Neural cell (in vitro differentiated cells): ENCODE measurements around the gene COL17A1. TPM values are rescaled to one million over a fixed set of nuclear protein-coding genes. Genes with fewer than 3 reads are reported as not detected.

Experiments used
- H2AFZ ChIP-seq: fragments of 200-600, 300-800 bp; sonication (generic), shearing (Covaris generic); 2 replicates; pipeline ENCODE4 v1.6.0; 2014; ENCODE audit warnings: low read depth, mild to moderate bottlenecking, antibody characterized with exemption, low read length, moderate library complexity
- H3F3A ChIP-seq: fragments of 200-600 bp; shearing (Covaris generic); 2 replicates; pipeline ENCODE4 v1.6.1; 2016; ENCODE audit warnings: mild to moderate bottlenecking, moderate library complexity, mixed read lengths, antibody characterized with exemption, low read length; ENCODE audit not compliant: insufficient read depth, poor library complexity, severe bottlenecking
- H3K27ac ChIP-seq: fragments of 200-600, 300-800 bp; sonication (generic), shearing (Covaris generic); 2 replicates; pipeline ENCODE4 v1.5.1; 2014; ENCODE audit warnings: mild to moderate bottlenecking, low read length, moderate library complexity
- H3K27me3 ChIP-seq: fragments of 300-800, 200-600 bp; sonication (generic), shearing (Covaris generic); 2 replicates; pipeline ENCODE4 v1.6.0; 2014; ENCODE audit warnings: mild to moderate bottlenecking, low read depth, low read length, moderate library complexity; ENCODE audit not compliant: insufficient read depth
- H3K36me3 ChIP-seq: fragments of 300-800, 200-600 bp; sonication (generic), shearing (Covaris generic); 2 replicates; pipeline ENCODE4 v1.5.1; 2014; ENCODE audit warnings: mild to moderate bottlenecking, antibody characterized with exemption, low read length, moderate library complexity; ENCODE audit not compliant: insufficient read depth
- H3K4me2 ChIP-seq: fragments of 300-800, 200-600 bp; sonication (generic), shearing (Covaris generic); 2 replicates; pipeline ENCODE4 v1.6.0; 2014; ENCODE audit warnings: mild to moderate bottlenecking, low read length
- H3K4me3 ChIP-seq: fragments of 300-800, 200-600 bp; sonication (generic), shearing (Covaris generic); 2 replicates; pipeline ENCODE4 v1.5.1; 2014; ENCODE audit warnings: mild to moderate bottlenecking, low read length, moderate library complexity
- H3K79me2 ChIP-seq: fragments of 200-600 bp; shearing (Covaris generic); replicated peaks from 2 replicates; pipeline ENCODE4 v1.6.0; 2014; ENCODE audit warnings: mild to moderate bottlenecking, low read length, moderate library complexity; ENCODE audit not compliant: insufficient read depth
- H3K9ac ChIP-seq: fragments of 300-800, 200-600 bp; sonication (generic), shearing (Covaris generic); 2 replicates; pipeline ENCODE4 v1.6.1; 2016; ENCODE audit warnings: mild to moderate bottlenecking, low read length, mixed read lengths
- H3K9me2 ChIP-seq: fragments of 200-600 bp; shearing (Covaris generic); 2 replicates; pipeline ENCODE4 v1.6.1; 2016; ENCODE audit warnings: mild to moderate bottlenecking, low read length, mixed read lengths; ENCODE audit not compliant: insufficient read depth
- H3K9me3 ChIP-seq: fragments of 200-600, 300-800 bp; sonication (generic), shearing (Covaris generic); 2 replicates; pipeline ENCODE4 v1.6.1; 2016; ENCODE audit warnings: mild to moderate bottlenecking, mixed run types, low read length, moderate library complexity, mixed read lengths
- H4K20me1 ChIP-seq: fragments of 200-600 bp; shearing (Covaris generic); 2 replicates; pipeline ENCODE4 v1.6.1; 2016; ENCODE audit warnings: mild to moderate bottlenecking, mixed run types; ENCODE audit not compliant: insufficient read depth
- CTCF ChIP-seq: fragments of 450-650 bp; IDR thresholded peaks from 2 replicates; pipeline ENCODE4 v1.5.1; 2014; ENCODE audit warnings: antibody characterized with exemption, mild to moderate bottlenecking, moderate library complexity; ENCODE audit not compliant: poor library complexity, severe bottlenecking
- EP300 ChIP-seq: fragments of 450-650 bp; conservative IDR thresholded peaks from 2 replicates; pipeline ENCODE4 v1.6.1; 2014; ENCODE audit warnings: antibody characterized with exemption, mild to moderate bottlenecking, moderate library complexity; ENCODE audit not compliant: poor library complexity, severe bottlenecking
- EZH2 ChIP-seq: fragments of 200-600, 300-800 bp; shearing (Covaris generic), sonication (generic); IDR thresholded peaks from 2 replicates; pipeline ENCODE4 v1.6.1; 2014; ENCODE audit warnings: antibody characterized with exemption, low read length, borderline replicate concordance, mild to moderate bottlenecking; ENCODE audit not compliant: insufficient read depth, poor library complexity, severe bottlenecking
- MXI1 ChIP-seq: fragments of 450-650 bp; conservative IDR thresholded peaks from 2 replicates; pipeline ENCODE4 v1.6.1; 2014; ENCODE audit warnings: antibody characterized with exemption, mild to moderate bottlenecking; ENCODE audit not compliant: poor library complexity, severe bottlenecking
- POLR2AphosphoS5 ChIP-seq: IDR thresholded peaks from 2 replicates; pipeline ENCODE4 v1.6.1; 2012
- RAD21 ChIP-seq: fragments of 450-650 bp; conservative IDR thresholded peaks from 2 replicates; pipeline ENCODE4 v1.6.1; 2014; ENCODE audit warnings: antibody characterized with exemption, mild to moderate bottlenecking, moderate library complexity
- REST ChIP-seq: IDR thresholded peaks from 2 replicates; pipeline ENCODE4 v1.6.1; 2012; ENCODE audit warnings: borderline replicate concordance
- SMC3 ChIP-seq: fragments of 450-650 bp; conservative IDR thresholded peaks from 2 replicates; pipeline ENCODE4 v1.6.1; 2014; ENCODE audit warnings: antibody characterized with exemption, mild to moderate bottlenecking, moderate library complexity; ENCODE audit not compliant: poor library complexity
- TAF1 ChIP-seq: IDR thresholded peaks from 2 replicates; pipeline ENCODE4 v1.6.1; 2012; ENCODE audit warnings: low read depth
- polyA plus RNA-seq: library from polyadenylated mRNA; depleted of rRNA; stranded (reverse); fragments of >200 nt; gene quantifications from 2 replicates; pipeline ENCODE4 v1.2.3, GENCODE V29; 2014

COL17A1 gene
- polyA plus RNA-seq, 1 donor from 2014 or later, result not detected

DNA sequence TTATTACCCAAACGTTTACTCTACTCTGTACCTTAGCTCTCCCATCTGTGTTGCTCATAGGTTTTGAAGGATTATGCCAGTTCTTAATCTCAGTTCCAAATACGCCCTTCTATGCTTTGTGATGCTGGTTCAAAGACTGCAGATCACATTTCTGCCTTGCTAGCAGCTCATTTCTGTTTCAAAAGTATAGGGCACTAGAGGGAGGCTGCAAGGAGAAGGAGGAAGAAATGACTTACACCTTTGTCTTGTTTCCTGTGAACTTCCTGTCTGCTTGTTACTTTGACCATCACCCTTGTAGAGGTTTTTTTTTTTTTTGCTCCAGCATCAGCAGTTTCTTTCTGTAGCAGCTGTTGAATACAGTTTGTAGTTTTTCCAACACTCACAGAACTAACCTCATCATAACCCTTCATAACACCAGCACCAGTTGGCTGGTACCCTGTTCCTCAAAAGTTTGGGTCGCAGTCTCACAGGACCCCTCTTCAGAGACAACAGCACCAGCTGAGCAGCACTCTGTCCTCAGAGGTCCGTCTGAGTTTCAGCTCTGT, 102.2 kb downstream of the COL17A1 start:
- no peak for TF ChIP-seq RAD21
- TF ChIP-seq POLR2AphosphoS5, result no peak
- no peak for TF ChIP-seq EZH2
- no peak for TF ChIP-seq SMC3
- no peak for TF ChIP-seq TAF1
- no peak for TF ChIP-seq REST
- no peak for TF ChIP-seq CTCF
- no peak for TF ChIP-seq EP300
- no peak for TF ChIP-seq MXI1
- no peaks in the 10 kb centered on the region for H4K20me1 ChIP-seq

GRCh38 chr10:103982639-103983038, 103.0 kb downstream of the COL17A1 start:
- peaks cover 23% of the 10 kb centered on the region for H3K79me2 ChIP-seq
- H3K27me3 ChIP-seq, result no peaks in the 10 kb centered on the region
- no peaks in the 10 kb centered on the region for H3K9me3 ChIP-seq
- H3K4me2 ChIP-seq, result no peak overlapping the region
- no peaks in the 10 kb centered on the region for H3K9me2 ChIP-seq
- H3K4me3 ChIP-seq, result no peak overlapping the region
- TF ChIP-seq RAD21, result no peak
- no peak for TF ChIP-seq EP300
- TF ChIP-seq CTCF, result no peak
- TF ChIP-seq REST, result no peak
- no peak for TF ChIP-seq MXI1
- no peak for TF ChIP-seq POLR2AphosphoS5
- TF ChIP-seq EZH2, result no peak
- TF ChIP-seq TAF1, result no peak
- TF ChIP-seq SMC3, result no peak
- no peaks in the 10 kb centered on the region for H3K36me3 ChIP-seq
- no peak overlapping the region for H3K27ac ChIP-seq
- H2AFZ ChIP-seq, result no peak overlapping the region
- H4K20me1 ChIP-seq, result no peaks in the 10 kb centered on the region
- H3K9ac ChIP-seq, result no peak overlapping the region
- no peaks in the 10 kb centered on the region for H3F3A ChIP-seq

More for the DNA sequence above, 102.2 kb downstream of the COL17A1 start:
- no peaks in the 10 kb centered on the region for H3K36me3 ChIP-seq
- no peaks in the 10 kb centered on the region for H3K27me3 ChIP-seq
- H3K9me2 ChIP-seq, result no peaks in the 10 kb centered on the region
- no peak overlapping the region for H3K27ac ChIP-seq
- no peak overlapping the region for H3K9ac ChIP-seq
- H3F3A ChIP-seq, result no peaks in the 10 kb centered on the region
- no peak overlapping the region for H2AFZ ChIP-seq
- no peak overlapping the region for H3K4me2 ChIP-seq
- H3K79me2 ChIP-seq, result peaks cover 23% of the 10 kb centered on the region
- no peak overlapping the region for H3K4me3 ChIP-seq
- no peaks in the 10 kb centered on the region for H3K9me3 ChIP-seq
